ENCODE results near the gene ZBP1.

ZBP1 gene

DNA sequence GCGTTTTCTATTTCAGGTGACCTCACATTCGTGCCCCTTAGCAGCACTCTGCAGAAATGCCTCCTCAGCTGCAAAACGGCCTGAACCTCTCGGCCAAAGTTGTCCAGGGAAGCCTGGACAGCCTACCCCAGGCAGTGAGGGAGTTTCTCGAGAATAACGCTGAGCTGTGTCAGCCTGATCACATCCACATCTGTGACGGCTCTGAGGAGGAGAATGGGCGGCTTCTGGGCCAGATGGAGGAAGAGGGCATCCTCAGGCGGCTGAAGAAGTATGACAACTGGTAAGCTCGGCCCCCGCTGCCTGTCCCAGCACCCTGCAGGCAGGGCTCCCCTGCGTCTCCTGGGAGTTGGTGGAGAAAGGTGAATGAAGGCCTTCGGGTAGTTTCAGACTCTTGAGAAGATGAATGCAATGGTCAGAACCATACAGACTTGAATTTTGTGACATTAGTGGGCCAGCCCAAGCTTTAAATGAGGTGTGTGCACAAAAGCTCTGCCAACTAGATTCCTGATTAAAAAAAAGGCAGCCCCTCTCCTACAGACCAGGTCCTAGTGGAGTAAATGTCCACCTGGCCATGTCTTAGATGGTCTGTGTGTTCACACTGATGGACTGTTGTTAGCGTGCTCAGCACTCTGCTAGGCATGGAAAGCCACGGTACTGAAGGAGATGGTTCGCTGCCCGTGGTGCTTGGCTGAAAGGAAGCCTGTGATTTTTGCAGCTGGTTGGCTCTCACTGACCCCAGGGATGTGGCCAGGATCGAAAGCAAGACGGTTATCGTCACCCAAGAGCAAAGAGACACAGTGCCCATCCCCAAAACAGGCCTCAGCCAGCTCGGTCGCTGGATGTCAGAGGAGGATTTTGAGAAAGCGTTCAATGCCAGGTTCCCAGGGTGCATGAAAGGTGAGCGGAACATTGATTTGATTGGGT lies 58.6 kb downstream of the ZBP1 start:
- ChIA-PET CTCF (interaction anchor here (0.9 to 1.5 kb wide), 5 partner anchors 11 to 57 kb away, joined by 3 to 5 read pairs (median 3); no protein-coding TSS in a partner anchor), POLR2A (no interaction called here)
- TF ChIP-seq, protein P1, sequence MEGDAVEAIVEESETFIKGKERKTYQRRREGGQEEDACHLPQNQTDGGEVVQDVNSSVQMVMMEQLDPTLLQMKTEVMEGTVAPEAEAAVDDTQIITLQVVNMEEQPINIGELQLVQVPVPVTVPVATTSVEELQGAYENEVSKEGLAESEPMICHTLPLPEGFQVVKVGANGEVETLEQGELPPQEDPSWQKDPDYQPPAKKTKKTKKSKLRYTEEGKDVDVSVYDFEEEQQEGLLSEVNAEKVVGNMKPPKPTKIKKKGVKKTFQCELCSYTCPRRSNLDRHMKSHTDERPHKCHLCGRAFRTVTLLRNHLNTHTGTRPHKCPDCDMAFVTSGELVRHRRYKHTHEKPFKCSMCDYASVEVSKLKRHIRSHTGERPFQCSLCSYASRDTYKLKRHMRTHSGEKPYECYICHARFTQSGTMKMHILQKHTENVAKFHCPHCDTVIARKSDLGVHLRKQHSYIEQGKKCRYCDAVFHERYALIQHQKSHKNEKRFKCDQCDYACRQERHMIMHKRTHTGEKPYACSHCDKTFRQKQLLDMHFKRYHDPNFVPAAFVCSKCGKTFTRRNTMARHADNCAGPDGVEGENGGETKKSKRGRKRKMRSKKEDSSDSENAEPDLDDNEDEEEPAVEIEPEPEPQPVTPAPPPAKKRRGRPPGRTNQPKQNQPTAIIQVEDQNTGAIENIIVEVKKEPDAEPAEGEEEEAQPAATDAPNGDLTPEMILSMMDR (IDR thresholded peaks at IDR 0.05; ENCODE audit: control extremely low read depth, extremely low read depth, low read depth, missing control alignments), result no peak
- no peak for DNase-seq (ENCODE audit: extremely low spot score)

DNA sequence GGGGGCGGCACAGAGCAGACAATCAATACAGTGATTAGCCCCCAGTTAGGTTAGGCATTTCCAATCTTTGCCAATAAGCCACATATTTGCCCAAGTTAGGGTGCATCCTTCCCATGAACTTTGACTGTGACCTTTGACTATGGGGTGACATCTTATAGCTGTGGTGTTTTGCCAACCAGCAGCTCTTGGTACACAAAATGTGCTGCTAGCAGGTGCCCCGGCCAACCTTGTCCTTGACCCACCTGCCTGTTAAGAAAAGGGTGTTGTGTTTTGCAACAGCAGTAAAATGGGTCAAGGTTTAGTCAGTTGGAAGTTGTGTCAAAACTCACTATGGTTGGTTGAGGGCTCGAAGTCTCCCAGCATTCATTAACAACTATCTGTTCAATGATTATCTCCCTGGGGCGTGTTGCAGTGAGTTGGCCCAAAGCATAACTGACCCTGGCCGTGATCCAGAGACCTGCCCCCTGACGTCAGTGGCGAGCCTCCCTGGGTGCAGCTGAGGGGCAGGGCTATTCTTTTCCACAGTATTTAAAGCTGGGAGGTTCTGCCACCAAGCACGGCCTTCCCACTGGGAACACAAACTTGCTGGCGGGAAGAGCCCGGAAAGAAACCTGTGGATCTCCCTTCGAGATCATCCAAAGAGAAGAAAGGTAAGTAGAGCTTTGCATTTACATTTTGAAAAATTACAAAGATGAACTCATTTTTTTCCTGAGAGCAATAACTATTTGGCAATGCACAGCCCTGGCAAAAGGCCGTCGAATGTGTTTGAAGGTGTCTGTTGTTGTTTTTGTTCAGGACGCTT lies 59.5 kb downstream of the ZBP1 start, which contains the start of gene PCK1:
Gene PCK1, plus strand, starts transcription at position 557 of the 802 bp plus-strand sequence. CDS start 302 bp downstream, outside the sequence.
- POLR2A ChIA-PET, result no interaction called here
- DNase-seq (ENCODE audit: extremely low spot score), result no peak
- TF ChIP-seq, protein P1 (IDR thresholded peaks at IDR 0.05; ENCODE audit: control extremely low read depth, extremely low read depth, low read depth, missing control alignments), result no peak
- CTCF ChIA-PET, result interaction anchor here (0.9 to 1.5 kb wide), 4 partner anchors 12 to 30 kb away, joined by 3 to 5 read pairs (median 3); no protein-coding TSS in a partner anchor

DNA sequence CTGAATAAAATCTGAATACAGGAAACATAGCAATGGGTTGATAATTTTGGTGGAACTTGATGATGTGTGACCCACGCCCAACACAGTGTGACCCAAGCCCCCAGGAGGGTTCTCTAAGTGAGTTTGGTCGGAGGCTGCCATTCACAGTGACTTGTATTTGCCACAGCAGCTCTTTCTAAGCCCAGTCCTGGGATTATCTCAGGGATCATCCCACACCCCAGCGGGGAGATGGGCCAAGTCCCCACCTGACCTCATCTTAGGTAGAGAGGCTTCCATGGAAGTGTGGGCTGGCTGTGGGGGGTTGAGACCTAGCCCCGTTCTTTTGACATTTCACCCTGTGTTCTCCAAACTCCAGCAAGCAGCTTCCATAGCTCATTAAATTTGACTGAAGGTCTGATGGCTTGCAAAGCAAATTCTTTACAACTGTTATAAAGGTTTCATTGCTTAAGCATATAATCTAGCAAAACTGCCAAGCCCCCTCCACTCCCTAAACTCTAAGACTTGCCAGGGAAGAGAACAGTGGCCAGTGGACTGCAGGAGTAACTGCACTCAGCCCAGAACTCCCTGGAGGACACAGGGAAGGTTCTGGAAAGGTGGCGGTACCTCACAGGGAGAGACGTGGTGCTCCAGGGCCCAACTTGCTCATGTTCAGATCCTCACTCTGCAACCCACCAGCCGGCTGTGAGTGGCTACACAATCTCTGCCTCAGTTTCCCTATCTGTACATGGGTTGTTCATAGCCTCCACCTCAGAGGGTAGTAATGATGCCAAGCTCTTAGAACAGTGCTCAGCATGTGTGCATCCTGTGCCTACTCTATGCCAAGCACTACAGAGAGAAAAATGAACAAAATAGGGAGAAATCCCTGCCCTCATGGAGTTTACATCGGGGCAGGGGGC lies 60.3 kb downstream of the ZBP1 start:
- CTCF ChIA-PET, result interaction anchor here (1.3 to 1.5 kb wide), 2 partner anchors 22 to 29 kb away, joined by 3 read pairs; no protein-coding TSS in a partner anchor
- POLR2A ChIA-PET, result no interaction called here
- DNase-seq (ENCODE audit: extremely low spot score), result no peak
- TF ChIP-seq, protein P1 (IDR thresholded peaks at IDR 0.05; ENCODE audit: control extremely low read depth, extremely low read depth, low read depth, missing control alignments), result no peak

DNA sequence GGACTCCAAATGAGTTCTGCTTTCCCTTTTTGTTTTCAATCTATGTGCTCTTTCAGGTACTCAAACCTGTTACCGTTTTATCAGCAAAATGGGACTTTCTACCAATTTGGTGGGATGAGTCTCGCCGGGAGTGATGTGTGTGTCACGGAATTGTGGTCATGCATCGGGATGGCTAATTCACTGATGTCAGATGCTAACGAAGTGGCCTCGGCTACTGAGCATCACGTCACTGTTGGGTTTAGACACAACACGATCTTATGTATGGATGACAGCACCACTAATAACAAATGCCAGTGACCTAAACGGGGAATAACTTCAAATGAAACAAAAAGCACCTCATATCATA lies 61.0 kb downstream of the ZBP1 start:
- CTCF ChIA-PET, result no interaction called here
- no peak for DNase-seq (ENCODE audit: extremely low spot score)
- TF ChIP-seq, protein P1 (IDR thresholded peaks at IDR 0.05; ENCODE audit: control extremely low read depth, extremely low read depth, low read depth, missing control alignments), result no peak
- POLR2A ChIA-PET, result no interaction called here

DNA sequence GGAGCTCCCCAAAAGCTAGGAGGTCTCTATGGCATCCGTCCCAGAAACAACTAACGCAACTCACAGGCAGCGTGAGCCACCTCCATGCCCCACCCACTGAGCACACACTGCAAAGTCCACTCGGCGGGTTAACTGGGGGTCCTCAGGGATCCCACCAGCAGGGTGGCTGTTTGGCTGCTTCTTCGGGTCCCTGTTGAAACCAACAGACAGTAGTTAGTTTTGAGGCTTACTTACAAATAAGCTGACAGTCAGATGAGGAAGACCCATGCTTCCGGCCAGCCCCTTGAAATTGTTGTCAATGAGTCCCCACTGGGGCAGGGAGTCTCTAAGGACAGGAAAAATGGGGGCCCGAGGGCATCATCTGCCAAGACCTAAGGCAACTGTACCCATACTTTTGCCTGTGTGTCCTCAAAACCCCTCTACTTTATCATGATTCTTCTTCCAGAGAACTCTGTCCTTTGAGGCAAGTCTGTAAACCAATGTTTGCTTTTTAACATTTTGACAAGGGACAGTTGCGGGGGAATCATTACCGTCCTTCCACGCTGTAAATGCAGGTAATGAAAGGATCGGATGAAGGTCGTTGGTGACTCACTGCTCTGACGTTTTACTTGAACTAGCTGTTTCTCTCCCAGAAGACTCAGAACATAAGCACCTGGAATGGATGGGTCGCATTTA lies 61.5 kb downstream of the ZBP1 start:
- CTCF ChIA-PET, result no interaction called here
- TF ChIP-seq, protein P1 (IDR thresholded peaks at IDR 0.05; ENCODE audit: control extremely low read depth, extremely low read depth, low read depth, missing control alignments), result no peak
- DNase-seq (ENCODE audit: extremely low spot score), result no peak
- POLR2A ChIA-PET, result no interaction called here

All from GM10248 (cell line).